PFSK-1 (cell line): ENCODE results near the gene PID1.

Experiments used
- FOXP2 ChIP-seq: optimal IDR thresholded peaks from 2 replicates; pipeline ENCODE3; 2011; ENCODE audit warnings: borderline replicate concordance, control low read depth, inconsistent platforms; ENCODE audit not compliant: insufficient read depth; ENCODE audit errors: extremely low read length, extremely low read depth
- POLR2AphosphoS5 ChIP-seq: IDR thresholded peaks from 2 replicates; pipeline ENCODE4 v1.6.1; 2012; ENCODE audit warnings: low read depth, mild to moderate bottlenecking, control low read depth, low read length, moderate library complexity
- SIN3A ChIP-seq: IDR thresholded peaks from 2 replicates; pipeline ENCODE4 v1.6.1; 2012; ENCODE audit warnings: mild to moderate bottlenecking, low read length, moderate library complexity, borderline replicate concordance; ENCODE audit not compliant: insufficient read depth
- TF ChIP-seq, protein P1 (sequence below), 2 experiments: IDR thresholded peaks; 2 replicates each; pipeline versions ENCODE4 v1.6.1 to v1.8.0; 2011 to 2012; ENCODE audit warnings: low read depth in 2 of 2, low read length in 2 of 2, control low read depth in 1 of 2, inconsistent platforms in 1 of 2, mild to moderate bottlenecking in 1 of 2, moderate library complexity in 1 of 2; ENCODE audit not compliant: insufficient read depth in 1 of 2

DNA sequence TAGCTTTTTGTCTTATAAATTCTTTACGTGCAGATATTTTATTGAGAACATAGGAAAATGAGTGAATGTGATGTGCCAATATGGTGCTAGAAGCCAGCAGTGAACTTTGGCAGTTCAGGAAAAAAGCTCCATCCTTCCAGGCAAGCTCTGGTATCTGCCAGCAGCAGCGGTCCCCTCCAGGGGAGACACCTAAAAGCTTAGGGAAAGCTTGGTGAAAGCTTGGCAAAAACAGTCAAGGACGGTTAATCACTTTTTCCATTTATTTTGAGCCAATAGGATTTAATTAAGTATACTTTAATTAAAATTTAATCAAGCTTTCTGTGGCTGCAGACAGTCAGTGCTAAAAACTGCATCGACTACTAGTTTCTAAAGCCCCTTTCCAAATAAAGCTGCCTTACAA, 60.4 kb downstream of the PID1 start:
- no peak for TF ChIP-seq POLR2AphosphoS5
- TF ChIP-seq, protein P1, sequence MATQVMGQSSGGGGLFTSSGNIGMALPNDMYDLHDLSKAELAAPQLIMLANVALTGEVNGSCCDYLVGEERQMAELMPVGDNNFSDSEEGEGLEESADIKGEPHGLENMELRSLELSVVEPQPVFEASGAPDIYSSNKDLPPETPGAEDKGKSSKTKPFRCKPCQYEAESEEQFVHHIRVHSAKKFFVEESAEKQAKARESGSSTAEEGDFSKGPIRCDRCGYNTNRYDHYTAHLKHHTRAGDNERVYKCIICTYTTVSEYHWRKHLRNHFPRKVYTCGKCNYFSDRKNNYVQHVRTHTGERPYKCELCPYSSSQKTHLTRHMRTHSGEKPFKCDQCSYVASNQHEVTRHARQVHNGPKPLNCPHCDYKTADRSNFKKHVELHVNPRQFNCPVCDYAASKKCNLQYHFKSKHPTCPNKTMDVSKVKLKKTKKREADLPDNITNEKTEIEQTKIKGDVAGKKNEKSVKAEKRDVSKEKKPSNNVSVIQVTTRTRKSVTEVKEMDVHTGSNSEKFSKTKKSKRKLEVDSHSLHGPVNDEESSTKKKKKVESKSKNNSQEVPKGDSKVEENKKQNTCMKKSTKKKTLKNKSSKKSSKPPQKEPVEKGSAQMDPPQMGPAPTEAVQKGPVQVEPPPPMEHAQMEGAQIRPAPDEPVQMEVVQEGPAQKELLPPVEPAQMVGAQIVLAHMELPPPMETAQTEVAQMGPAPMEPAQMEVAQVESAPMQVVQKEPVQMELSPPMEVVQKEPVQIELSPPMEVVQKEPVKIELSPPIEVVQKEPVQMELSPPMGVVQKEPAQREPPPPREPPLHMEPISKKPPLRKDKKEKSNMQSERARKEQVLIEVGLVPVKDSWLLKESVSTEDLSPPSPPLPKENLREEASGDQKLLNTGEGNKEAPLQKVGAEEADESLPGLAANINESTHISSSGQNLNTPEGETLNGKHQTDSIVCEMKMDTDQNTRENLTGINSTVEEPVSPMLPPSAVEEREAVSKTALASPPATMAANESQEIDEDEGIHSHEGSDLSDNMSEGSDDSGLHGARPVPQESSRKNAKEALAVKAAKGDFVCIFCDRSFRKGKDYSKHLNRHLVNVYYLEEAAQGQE (IDR thresholded peaks at IDR 0.05; ENCODE audit: insufficient read depth in 1 of 2, low read depth in 2 of 2, low read length in 2 of 2): no peak
- TF ChIP-seq FOXP2: no peak
- TF ChIP-seq SIN3A: no peak
